CD4-positive, alpha-beta T cell treated with Interleukin-15 for 1 hour (primary cell): ENCODE measurements around the gene TBX10.
A peak's percentile ranks its signal among the peaks of the same experiment; 100 is the strongest.
"Not testable (repeated sequence)": the region's sequence is repeated elsewhere in the genome, so short reads cannot be mapped to it uniquely, and the experiment has no call there.

Experiments
- DNase-seq: peaks from one replicate; pipeline ENCODE4 v3.0.0-alpha.2; 2020

Gene TBX10

DNA sequence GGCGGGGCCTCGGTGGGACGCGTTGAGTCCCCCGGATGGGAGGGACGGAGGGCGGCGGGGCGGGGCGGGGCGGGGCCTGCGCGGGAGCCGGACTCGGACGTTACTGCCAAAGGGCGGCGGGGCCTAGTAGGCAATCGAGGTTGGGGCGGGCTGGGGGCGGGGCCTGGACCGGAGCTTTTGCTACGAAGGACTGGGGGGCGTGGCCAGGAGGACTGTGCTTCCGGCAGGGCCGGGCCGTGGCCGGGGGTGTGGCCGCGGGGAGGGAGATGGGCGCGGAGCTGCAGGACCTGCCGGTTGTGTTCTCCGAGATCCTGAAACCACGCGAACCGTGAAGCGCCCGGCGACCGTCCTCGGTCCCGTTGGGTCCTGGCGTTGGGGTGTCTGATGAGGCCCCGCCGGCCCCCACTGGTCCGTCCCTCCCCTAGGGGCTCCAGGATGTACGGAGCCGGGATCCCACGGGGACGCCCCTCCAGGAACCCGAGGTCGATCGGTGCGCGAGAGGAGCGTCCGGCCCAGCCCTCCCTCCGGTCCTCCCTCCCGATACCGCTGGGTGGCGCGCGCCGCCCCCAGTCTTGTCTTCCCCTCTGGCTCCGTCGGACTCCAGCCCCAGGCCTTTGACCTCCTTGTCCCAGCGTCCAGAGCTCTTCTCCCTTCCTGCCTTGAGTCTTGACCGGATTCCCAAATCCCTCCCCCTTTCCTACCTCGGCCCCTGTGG is 9.2 kb downstream of the TBX10 start:
- DNase-seq: peak; percentile 97

DNA sequence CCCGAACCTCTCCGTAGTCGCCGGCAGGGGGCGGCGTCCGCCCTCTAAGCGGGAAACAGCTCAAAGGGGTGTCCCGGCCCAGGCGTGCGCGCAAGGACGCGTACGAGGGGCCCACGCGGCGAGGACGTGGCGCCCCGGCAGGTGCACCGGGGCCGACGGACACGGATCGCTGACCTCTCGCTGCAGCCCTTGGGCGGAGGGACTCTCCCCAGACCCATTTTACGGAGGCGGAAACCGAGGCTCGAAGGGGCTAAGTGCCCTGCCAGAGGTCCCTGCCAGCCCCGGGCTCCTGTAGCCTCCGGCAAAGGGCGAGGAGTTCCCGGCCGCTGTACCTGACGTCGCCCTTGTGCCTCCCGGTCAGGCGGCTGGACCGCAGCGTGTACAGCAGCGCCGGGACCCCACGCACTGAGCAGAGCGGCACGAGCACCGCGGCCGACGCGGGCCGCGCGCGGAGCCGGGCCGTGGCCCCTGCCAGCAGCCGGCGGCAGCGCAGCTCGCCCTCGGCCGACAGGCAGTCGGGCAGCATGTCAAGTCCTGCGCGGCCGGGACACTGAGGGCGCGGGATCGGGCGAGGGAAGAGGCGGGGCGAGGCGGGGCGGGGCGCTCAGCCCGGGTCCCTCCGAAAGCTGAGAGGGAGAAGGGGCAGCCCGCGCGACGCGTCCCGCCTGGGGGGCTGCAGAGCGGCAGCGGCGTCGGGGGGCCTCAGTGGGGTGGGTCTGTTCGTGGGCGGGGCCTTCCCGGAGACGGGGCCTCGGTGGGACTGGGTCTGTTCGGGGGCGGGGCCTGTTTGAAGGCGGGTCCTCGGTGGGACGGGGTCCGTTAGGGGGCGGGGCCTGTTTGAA is 10.0 kb downstream of the TBX10 start, which contains the start of gene NUDT8:
Gene NUDT8 (minus strand): TSS at position 552 of the 842 bp plus-strand sequence. CDS start 26 bp downstream, at position 526.
- DNase-seq: peak; percentile 89

DNA sequence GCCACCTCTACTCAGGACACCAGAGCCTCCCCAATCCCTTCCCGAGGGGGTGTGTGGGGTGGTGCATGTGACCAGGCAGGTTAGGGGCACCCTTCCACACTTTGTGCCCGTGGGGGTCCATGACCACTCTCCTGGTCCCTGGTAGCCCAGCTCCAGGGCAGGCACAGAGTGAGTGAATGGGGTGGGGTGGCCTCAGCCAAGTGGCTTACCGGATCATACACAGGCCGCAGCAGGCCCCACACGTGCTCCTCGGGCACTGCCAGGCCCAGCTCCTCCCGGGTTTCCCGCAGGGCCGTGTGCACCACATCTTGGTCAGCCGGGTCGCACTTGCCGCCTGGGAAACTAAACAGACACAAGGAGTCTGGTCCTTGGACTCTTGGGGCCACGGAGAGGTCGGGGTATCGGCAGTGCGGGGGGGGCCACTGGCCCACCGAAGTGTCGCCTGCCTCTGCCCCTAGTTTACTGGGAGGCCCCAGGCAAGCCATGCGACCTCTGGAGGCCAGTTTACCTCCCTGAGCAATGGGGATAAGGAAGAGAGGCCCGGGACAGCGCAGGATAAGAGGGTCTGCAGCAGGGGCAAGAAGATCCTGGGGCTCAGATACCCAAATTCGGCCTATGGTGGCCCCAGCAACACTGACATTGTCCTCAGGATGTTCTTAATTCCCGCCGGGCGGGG is 10.7 kb downstream of the TBX10 start:
- DNase-seq: no peak

DNA sequence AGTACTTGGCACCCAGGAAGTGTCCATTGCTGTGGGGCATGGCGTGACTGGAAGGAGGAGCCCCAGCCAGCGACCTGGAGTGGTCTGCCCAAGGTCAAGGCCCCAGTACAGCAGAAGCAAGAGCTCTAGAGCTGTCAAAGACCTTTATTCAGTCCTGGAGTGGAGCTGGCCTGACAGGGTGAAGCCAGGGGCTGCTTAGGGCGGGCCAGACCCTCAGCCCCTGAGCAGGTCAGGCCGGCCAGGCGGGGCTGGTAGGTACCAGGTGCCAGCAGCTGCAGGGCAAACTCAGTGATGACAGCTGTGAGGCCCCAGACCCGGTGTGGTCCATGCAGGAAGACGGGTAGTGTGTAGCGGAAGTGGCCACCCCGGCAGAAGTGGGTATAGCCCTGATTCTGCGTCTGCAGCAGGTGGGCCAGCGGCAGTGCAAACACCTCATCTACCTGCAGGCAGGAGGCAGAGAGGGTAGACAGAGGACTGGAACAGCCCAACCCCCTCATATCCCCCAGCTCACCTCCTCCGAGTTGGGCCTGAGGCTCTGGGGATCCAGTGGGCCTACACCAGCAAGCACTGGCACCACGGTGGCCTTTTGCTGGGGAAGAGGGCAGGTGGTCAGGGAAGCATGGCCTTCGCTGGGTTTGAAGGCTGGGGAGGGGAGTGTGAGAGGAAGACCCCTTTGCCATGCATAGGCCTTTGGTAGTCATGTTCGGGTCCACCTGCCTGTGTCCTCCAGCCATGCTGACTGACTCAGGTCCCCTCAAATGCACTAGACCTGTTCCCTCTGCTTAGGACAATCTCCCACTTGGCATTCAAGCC is 11.5 kb downstream of the TBX10 start:
- no peak for DNase-seq

DNA sequence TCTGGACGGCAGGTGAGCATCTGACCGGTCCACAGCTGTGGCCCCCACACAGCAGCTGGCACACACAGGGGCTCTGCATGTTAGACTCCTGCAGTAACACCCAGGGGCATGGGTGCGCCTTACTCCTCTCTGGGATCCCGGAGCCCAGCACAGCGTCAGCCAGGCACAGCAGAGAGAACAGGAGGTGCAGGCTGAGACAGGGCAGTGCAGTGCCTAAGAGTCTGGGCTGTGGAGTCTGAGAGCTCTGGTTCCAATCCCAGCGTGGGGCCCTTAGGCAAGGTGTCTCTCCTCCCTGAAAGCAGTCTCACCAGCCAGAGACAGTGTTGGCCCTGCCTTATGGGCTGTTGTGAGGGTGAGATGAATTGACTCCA is 12.1 kb downstream of the TBX10 start:
- no peak for DNase-seq

DNA sequence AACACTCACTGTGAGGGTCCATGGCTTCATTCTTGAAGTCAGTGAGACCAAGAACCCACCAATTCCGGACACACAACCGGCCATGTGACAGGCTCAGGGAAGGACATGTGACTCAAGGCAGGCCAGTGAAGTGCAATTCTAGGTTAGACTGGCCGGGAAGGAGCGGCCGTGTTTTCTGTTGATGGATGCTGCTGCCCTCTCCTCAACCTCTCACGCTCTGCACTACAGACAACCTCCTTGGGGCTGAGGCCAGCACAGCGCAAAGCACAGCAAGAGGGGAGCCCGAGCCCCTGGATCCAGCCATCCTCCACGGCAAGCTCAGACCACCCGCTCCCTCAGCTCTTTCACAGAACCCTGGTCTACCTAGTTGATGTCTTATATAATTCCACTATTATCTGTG is 12.6 kb downstream of the TBX10 start:
- DNase-seq: no peak

DNA sequence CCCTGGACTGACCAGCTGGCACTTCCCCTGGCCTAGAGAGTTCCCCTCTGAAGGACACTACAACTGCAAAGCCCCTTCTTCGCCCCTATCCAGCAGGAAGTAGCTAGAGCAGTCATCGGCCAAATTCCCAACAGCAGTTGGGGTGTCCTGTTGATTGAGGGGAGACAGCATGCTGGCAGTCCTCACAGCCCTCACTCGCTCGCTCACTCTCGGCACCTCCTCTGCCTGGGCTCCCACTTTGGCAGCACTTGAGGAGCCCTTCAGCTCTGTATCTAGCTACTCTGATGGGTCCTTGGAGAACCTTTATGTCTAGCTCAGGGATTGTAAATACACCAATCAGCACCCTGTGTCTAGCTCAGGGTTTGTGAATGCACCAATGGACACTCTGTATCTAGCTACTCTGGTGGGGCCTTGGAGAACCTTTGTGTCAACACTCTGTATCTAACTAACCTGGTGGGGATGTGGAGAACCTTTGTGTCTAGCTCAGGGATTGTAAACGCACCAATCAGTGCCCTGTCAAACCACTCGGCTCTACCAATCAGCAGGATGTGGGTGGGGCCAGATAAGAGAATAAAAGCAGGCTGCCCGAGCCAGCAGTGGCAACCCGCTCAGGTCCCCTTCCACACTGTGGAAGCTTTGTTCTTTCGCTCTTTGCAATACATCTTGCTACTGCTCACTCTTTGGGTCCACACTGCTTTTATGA is 13.3 kb downstream of the TBX10 start:
- DNase-seq: not testable (repeated sequence)

DNA sequence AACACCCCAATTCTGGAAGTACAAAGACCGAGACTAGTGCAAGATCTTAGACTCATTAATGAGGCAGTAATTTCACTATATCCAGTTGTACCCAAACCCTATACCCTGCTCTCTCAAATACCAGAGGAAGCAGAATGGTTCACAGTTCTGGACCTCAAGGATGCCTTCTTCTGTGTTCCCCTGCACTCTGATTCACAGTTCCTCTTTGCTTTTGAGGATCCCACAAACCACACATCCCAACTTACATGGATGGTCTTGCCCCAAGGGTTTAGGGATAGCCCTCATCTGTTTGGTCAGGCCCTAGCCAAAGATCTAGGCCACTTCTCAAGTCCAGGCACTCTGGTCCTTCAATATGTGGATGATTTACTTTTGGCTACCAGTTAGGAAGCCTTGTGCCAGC is 15.8 kb downstream of the TBX10 start:
- not testable (repeated sequence) for DNase-seq

DNA sequence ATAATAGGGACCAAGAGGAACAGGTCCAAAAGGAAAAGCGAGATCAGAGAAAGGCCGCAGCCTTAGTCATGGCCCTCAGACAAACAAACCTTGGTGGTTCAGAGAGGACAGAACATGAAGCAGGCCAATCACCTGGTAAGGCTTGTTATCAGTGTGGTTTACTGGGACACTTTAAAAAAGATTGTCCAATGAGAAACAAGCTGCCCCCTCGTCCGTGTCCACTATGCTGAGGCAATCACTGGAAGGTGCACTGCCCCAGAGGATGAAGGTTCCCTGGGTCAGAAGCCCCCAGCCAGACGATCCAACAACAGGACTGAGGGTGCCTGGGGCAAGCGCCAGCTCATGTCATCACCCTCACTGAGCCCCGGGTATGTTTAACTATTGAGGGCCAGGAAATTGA is 16.7 kb downstream of the TBX10 start:
- not testable (repeated sequence) for DNase-seq

DNA sequence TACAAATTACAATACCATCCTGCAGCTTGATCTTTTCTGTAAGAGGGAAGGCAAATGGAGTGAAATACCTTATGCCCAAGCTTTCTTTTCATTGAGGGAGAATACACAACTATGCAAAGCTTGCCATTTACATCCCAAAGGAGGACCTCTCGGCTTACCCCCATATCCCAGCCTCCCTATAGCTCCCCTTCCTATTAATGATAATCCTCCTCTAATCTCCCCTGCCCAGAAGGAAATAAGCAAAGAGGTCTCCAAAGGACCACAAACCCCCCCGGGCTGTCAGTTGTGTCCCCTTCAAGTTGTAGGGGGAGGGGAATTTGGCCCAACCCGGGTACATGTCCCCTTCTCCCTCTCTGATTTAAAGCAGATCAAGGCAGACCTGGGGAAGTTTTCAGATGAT is 17.6 kb downstream of the TBX10 start:
- not testable (repeated sequence) for DNase-seq

DNA sequence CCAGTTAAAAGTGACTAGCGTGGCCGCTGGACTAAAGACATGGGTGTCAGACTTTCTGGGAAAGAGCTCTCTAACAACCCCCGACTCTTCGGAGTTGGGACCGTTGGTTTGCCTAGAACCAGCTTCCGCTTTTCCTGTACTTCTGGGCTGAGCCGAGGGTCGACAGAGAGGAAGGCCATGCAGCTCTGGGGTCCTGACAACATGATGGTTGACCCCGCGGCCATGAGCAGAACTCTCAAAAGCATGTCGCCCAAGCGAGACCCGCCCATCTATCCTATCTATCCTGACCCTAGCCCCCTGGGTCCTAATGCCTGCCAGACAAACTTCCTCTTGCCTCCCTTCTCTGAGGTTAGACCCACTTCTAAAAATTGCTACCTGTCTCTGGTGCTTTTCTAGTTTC is 18.9 kb downstream of the TBX10 start:
- not testable (repeated sequence) for DNase-seq

DNA sequence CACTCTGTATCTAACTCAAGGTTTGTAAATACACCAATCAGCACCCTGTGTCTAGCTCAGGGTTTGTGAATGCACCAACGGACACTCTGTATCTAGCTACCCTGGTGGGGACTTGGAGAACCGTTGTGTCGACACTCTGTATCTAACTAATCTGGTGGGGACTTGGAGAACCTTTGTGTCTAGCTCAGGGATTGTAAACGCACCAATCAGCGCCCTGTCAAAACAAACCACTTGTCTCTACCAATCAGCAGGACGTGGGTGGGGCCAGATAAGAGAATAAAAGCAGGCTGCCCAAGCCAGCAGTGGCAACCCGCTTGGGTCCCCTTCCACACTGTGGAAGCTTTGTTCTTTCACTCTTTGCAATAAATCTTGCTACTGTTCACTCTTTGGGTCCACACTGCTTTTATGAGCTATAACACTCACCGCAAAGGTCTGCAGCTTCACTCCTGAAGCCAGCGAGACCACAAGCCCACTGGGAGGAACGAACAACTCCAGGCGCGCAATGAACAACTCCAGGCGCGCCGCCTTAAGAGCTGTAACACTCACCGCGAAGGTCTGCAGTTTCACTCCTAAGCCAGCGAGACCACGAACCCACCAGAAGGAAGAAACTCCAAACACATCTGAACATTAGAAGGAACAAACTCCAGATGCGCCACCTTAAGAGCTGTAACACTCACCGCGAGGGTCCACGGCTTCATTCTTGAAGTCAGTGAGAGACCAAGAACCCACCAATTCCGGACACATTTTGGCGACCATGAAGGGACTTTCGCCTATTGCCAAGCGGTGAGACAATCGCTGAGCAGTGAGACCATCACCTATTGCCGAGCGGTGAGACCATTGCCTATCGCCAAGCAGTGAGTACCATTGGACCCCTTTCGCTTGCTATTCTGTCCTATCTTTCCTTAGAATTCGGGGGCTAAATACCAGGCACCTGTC is 19.6 kb downstream of the TBX10 start:
- DNase-seq: not testable (repeated sequence)

DNA sequence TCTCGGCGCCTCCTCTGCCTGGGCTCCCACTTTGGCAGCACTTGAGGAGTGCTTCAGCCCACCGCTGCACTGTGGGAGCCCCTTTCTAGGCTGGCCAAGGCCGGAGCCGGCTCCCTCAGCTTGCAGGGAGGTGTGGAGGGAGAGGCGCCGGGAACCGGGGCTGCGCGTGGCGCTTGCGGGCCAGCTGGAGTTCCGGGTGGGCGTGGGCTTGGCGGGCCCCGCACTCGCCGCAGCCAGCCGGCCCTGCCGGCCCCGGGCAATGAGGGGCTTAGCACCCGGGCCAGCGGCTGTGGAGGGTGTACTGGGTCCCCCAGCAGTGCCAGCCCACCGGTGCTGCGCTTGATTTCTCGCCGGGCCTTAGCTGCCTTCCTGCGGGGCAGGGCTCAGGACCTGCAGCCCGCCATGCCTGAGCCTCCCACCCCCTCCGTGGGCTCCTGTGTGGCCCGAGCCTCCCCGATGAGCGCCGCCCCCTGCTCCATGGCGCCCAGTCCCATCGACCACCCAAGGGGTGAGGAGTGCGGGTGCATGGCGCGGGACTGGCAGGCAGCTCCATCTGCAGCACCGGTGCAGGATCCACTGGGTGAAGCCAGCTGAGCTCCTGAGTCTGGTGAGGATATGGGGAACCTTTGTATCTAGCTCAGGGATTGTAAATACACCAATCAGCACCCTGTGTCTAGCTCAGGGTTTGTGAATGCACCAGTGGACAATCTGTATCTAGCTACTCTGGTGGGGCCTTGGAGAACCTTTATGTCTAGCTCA is 20.5 kb downstream of the TBX10 start:
- not testable (repeated sequence) for DNase-seq

DNA sequence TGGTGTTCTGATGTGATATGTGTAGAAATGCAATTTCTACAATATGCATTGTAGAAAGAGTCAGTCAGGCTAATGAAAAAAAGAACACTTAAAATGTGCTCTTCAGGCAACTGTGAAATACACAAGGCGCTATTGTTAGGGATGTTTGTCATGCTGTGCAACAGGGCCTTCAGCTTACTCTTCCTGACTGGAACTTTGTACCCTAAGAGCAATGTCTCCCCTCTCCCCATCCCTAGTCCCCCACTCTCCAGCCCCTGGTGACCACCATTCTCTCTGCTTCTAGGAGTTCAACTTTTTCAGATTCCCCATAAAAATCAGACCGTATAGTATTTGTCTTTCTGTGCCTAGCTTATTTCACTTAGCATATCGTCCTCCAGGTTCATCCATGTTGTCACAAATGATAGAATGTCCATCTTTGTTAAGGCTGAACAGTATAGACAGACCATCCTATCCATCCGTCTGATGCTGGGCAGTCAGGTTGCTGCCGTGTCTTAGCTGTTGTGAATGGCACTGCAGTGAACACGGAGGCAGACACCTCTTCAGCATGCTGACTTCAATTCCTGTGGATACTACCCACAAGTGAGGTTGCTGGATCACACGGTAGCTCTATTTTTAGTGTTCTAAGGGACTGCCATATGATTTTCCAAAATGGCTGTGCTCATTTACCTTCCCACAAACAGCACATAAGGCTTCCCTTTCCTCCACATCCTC is 22.2 kb downstream of the TBX10 start:
- DNase-seq: no peak

DNA sequence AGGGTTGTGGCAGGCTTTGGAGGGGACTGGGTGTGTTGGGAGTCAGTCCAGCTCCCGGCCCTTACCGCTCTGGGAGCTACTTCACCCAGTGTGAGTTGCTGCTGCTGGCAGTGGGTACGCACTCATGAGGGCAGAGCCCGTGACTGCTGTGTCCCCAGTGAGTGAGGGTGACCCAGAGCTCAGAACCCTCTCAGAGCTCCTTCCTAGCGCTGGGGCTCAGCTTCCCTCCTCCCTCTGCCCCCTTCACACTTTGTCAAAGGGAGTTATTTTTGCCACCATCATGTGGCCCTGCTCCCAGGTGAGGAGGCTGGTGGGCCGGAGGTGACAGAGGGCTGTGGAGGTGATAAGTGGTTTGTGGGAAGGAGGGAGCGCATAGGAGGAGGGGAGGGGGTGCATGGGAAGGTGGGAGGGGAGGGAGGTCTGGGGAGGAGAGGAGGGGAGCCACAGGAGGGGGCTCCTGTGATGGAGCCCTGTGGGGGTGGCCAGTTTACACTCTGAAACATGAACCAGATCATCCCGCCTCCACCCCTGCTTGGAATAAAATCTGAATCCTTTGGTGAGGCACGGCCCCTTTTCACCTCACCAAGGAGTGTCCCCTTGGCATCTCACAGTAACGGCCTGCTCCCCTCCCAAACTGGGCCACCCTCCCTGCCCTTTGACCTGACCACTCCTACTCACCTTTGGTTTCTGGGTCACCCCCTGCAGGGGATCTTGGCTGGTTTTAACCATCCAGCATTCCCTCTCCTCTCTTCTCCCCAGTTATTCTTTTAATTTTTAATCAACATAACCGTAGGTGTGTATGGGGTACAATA is 22.9 kb downstream of the TBX10 start:
- no peak for DNase-seq

DNA sequence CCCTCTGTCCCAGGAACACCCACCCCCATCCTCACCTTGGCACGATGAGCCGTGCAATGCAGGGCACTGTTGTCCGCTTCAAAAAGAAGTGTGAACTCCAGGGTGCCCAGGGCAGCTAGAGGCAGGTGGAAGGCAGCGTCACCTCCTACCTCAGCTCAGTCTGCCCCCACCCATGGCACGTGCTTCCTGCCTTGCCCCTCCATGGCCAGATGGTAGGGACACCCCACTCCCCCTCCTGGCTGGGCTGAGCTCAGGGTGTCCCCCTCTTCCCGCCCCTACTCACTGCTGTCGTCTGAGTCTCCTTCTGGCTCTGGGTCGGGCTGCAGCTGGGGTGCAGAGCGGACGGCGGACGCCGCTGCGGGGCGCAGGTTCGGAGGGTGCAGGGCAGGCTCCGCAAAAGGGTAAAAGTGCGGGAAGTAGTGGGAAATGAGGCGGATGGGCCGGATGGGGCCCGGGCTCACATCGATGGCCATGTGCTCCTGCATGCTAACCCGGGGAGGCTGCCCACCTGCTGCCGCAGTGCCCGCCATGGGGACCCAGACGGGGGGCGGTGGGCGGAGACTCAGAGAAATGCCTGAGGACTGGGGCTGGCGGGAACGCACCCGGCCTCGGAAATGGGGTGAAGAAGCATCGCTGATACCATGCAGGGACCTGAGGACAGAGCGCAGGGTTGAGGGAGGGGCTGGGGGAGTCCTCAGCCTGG is 23.7 kb downstream of the TBX10 start:
- DNase-seq: peak; percentile 36
